Gastrocnemius medialis (tissue), 4 donors: ENCODE data around the gene TMEM108. TPM values are rescaled to one million over a fixed set of nuclear protein-coding genes. Genes with fewer than 3 reads are reported as not detected.

ENCODE experiments used
- ATAC-seq, 2 donors: fragments of 150-250 bp; one replicate each; pipeline ENCODE4 v1.9.1; 2016
- DNase-seq, 2 donors: peaks; one replicate each; pipeline ENCODE4 v3.0.0-alpha.2; 2019
- H3K27ac ChIP-seq, 4 donors: fragments of 200-600 bp; sonication (generic); 1 replicate in 1 of 4; 2 replicates in 3 of 4; pipeline ENCODE4 v1.5.1; 2016 to 2018; ENCODE audit warnings: mild to moderate bottlenecking in 2 of 4, moderate library complexity in 1 of 4
- H3K27me3 ChIP-seq, 3 donors: fragments of 200-600 bp; sonication (generic) in 2 of 3; 1 replicate in 1 of 3; 2 replicates in 2 of 3; pipeline versions ENCODE4 v1.5.1 to v1.6.0; 2016 to 2019; ENCODE audit warnings: mild to moderate bottlenecking in 1 of 3, moderate library complexity in 1 of 3
- H3K36me3 ChIP-seq, 2 donors: fragments of 200-600 bp; sonication (generic) in 1 of 2; one replicate each; pipeline ENCODE4 v1.5.1; 2017 to 2018
- H3K4me1 ChIP-seq, 2 donors: fragments of 200-600 bp; sonication (generic) in 1 of 2; one replicate each; pipeline ENCODE4 v1.5.1; 2016 to 2017; ENCODE audit warnings: mild to moderate bottlenecking in 2 of 2
- H3K4me3 ChIP-seq, 4 donors: fragments of 200-600 bp; sonication (generic) in 3 of 4; 1 replicate in 1 of 4; 2 replicates in 3 of 4; pipeline ENCODE4 v1.5.1; 2016 to 2019; ENCODE audit warnings: mild to moderate bottlenecking in 2 of 4
- H3K9me3 ChIP-seq, 3 donors: fragments of 200-600 bp; sonication (generic) in 2 of 3; 1 replicate in 1 of 3; 2 replicates in 2 of 3; pipeline ENCODE4 v1.5.1; 2016 to 2019
- POLR2A ChIP-seq, 2 donors: fragments of 450-650 bp; IDR thresholded peaks; one replicate each; pipeline ENCODE4 v1.6.1; 2017; ENCODE audit warnings: antibody characterized with exemption in 2 of 2, mild to moderate bottlenecking in 2 of 2, moderate library complexity in 2 of 2
- in situ Hi-C, 4 donors: fragments of 200-750 bp; cut with MboI; loops; one replicate each; pipeline versions ENCODE4 v1.15.0 to v1.8.0; 2017; ENCODE audit warnings: low sequenced_read_pairs in 4 of 4
- intact Hi-C: fragments of 100-400 bp; cut with DNase I; formaldehyde crosslinking; loops from one replicate; pipeline ENCODE4 v1.15.1; 2023; ENCODE audit warnings: low total_unique reads
- total RNA-seq, 4 donors: library from RNA; depleted of rRNA; stranded (reverse); fragments of >200 nt; gene quantifications; one replicate each; pipeline versions ENCODE4 v1.1.0 to v1.2.3, GENCODE V29; 2016
- TF ChIP-seq, protein P1 (sequence below), 5 experiments: fragments of 450-650 bp in 3 of 5; fragments of 200-600 bp in 2 of 5; sonication (generic) in 2 of 5; IDR thresholded peaks in 4 of 5; conservative IDR thresholded peaks in 1 of 5; 1 replicate in 4 of 5; 2 replicates in 1 of 5; pipeline ENCODE4 v1.5.1; 2016 to 2019; ENCODE audit warnings: antibody characterized with exemption in 5 of 5, mild to moderate bottlenecking in 3 of 5, moderate library complexity in 3 of 5

Gene TMEM108
- total RNA-seq, 4 donors from 2014 or later = 1.1 to 3.7 (median 2.4) TPM

DNA sequence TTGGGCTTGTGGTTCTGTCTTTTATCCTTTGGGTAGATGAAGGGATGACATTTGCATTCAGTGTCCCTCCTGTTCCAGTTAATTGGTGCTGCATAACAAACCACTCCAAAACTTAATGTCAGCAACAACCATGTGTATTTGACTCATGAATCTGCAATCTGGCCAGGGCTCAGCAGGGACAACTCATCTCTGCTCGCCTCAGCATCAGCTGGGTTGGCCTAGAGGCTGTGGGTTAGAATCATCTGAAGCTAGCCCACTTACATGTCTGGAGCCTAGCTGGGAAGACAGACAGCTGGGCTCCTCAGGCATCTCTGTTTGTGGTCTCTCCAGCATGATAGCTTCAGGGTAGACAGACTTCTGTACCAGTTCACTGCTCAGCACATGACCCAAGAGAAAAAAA is 92.0 kb downstream of the TMEM108 start:
- ATAC-seq = no peak

DNA sequence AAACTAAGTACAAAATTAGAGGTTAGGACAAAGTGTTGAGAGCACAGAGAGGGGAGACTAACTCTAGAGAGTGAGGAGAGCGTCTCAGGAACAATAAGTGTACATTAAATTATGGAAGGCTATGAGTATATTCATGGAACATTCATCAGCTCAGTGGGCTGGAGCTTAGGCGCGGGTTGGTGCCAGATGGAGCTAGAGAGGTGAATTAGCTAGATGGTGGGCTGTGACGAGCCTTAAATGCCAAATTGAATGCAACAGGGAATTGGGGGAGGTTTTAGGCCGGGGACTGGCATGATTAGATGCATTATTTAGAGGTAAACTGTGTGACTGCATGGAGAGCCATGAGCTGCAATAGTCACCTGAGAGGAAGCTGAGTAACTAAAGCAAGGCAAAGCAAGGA is 97.1 kb downstream of the TMEM108 start:
- TF ChIP-seq, protein P1, sequence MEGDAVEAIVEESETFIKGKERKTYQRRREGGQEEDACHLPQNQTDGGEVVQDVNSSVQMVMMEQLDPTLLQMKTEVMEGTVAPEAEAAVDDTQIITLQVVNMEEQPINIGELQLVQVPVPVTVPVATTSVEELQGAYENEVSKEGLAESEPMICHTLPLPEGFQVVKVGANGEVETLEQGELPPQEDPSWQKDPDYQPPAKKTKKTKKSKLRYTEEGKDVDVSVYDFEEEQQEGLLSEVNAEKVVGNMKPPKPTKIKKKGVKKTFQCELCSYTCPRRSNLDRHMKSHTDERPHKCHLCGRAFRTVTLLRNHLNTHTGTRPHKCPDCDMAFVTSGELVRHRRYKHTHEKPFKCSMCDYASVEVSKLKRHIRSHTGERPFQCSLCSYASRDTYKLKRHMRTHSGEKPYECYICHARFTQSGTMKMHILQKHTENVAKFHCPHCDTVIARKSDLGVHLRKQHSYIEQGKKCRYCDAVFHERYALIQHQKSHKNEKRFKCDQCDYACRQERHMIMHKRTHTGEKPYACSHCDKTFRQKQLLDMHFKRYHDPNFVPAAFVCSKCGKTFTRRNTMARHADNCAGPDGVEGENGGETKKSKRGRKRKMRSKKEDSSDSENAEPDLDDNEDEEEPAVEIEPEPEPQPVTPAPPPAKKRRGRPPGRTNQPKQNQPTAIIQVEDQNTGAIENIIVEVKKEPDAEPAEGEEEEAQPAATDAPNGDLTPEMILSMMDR (IDR thresholded peaks at IDR 0.05 in 4 of 5, conservative IDR thresholded peaks at IDR 0.05 in 1 of 5) = no peak
- no peak for TF ChIP-seq POLR2A (IDR thresholded peaks at IDR 0.05)
- intact Hi-C loops (no loop called here), in situ Hi-C loops (no loop called here)
- Histone ChIP-seq H3K27ac (no peak overlapping the region), H3K36me3 (no peaks in the 10 kb centered on the region), H3K4me3 (no peak overlapping the region), H3K4me1 (peaks cover 6% of the 10 kb centered on the region in 2 donors), H3K27me3 (no peaks in the 10 kb centered on the region), H3K9me3 (no peaks in the 10 kb centered on the region)
- DNase-seq (no peak), ATAC-seq (no peak)

More for the DNA sequence above, 92.0 kb downstream of the TMEM108 start:
- Histone ChIP-seq H3K36me3 (no peaks in the 10 kb centered on the region), H3K4me3 (no peak overlapping the region), H3K27me3 (no peaks in the 10 kb centered on the region), H3K27ac (no peak overlapping the region), H3K4me1 (no peaks in the 10 kb centered on the region), H3K9me3 (no peaks in the 10 kb centered on the region)
- in situ Hi-C loops (no loop called here), intact Hi-C loops (no loop called here)
- TF ChIP-seq, protein P1 (IDR thresholded peaks at IDR 0.05 in 4 of 5, conservative IDR thresholded peaks at IDR 0.05 in 1 of 5) = no peak
- no peak for TF ChIP-seq POLR2A (IDR thresholded peaks at IDR 0.05)
- no peak for DNase-seq

DNA sequence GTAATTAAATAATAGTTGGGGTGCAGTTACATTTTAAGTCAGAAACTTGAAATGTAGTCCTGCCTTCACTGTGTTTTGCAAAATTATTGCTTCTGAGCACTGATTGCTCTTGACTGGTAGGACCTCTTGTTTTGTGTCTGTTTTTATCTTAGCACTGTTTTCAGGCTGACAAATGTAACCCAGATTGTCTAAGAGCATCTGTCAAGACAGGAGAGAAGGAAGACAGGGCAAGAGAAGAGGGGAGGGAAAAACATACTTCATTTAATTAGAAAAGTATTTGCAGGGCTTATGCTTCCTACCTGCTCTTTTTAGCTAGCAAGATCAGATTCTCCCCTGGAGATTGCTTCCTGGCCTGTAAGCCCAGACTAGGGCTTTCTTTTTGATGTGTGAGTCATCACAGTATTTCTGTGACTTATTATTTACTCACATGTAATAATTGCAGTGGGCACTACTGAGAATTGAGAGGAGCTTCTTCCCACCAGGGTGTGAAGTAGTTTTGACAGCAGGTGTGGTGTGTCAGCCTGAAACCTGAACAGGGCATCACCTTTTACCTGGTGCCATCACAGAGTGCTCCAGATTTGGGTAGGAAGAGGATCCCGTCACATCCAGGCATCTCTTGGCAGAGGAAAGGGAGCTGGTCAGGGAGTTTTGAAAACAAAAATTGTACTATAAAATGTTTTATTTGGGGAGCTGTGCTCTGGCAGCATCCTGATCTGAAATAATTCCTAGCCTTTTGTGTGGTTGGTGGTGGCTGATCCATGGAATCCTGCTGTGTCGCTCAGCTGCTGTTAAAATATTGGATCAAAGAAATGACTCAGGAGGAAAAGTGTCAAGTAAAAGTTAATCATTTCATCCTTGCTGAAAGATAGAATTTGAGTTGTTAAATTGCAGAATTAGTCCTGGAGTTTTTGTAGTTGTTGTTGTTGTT is 98.2 kb downstream of the TMEM108 start:
- TF ChIP-seq, protein P1 (IDR thresholded peaks at IDR 0.05 in 4 of 5, conservative IDR thresholded peaks at IDR 0.05 in 1 of 5) = no peak
- Histone ChIP-seq H3K36me3 (no peaks in the 10 kb centered on the region), H3K4me1 (peaks cover 6% of the 10 kb centered on the region in 2 donors), H3K9me3 (no peaks in the 10 kb centered on the region), H3K4me3 (no peak overlapping the region), H3K27ac (no peak overlapping the region), H3K27me3 (no peaks in the 10 kb centered on the region)
- DNase-seq (no peak), ATAC-seq (peak in 1 of 2 donors; percentile 36)
- intact Hi-C loops = no loop called here
- in situ Hi-C loops = no loop called here

DNA sequence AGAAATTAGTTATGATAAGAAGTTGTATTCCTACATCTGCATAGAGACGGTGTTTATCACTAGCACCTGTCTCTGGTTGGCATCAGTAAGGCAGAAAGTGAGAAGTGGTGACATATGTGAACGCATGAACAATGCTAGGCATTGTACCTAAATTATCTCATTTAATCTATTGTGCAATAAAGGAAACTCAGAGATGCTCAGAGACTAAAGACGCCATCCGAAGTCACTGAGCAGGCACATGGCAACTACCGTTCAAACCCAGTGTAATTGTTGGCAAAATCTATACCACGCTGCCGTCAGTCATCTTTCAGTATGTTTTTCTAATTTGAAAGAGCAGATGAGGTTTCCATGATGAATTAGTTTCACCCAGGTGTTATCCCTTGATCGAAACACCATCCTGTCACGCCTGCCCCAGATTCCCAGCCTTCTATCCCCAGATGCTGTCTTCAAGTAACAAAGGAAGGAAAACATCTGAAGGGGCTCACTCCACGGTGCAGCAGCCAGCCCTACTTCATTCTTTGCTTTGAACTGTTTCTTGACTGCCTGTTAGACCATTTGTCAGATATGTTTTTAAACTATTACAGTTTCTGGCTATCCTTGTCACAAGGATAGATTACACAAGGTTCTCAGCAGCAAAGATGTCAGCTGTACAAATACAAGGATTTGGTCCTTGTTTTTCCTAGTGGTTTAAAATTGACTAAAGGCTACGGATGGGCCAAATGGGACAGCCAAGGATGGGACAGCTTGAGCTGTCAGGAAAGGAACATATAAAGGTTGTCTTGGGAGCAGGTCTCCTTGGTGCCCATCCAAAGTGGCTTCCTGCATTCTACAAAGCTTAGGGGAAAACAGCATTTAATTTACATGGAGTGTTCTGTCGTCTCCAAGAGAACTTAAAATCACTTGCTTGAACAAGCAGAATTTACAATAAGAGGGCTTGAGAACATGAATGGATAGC is 99.1 kb downstream of the TMEM108 start:
- Histone ChIP-seq H3K36me3 (no peaks in the 10 kb centered on the region), H3K4me1 (peaks cover 6% of the 10 kb centered on the region in 2 donors), H3K27ac (no peak overlapping the region), H3K4me3 (no peak overlapping the region), H3K27me3 (no peaks in the 10 kb centered on the region), H3K9me3 (no peaks in the 10 kb centered on the region)
- DNase-seq (no peak), ATAC-seq (no peak)
- in situ Hi-C loops (no loop called here), intact Hi-C loops (no loop called here)
- TF ChIP-seq, protein P1 (IDR thresholded peaks at IDR 0.05 in 4 of 5, conservative IDR thresholded peaks at IDR 0.05 in 1 of 5) = no peak
- TF ChIP-seq POLR2A (IDR thresholded peaks at IDR 0.05) = no peak
